GM21528 (cell line): ENCODE results near the gene RHOT2.

Experiments
- ATAC-seq: cut with Tn5 transposase; IDR thresholded peaks from one replicate; pipeline ENCODE4 v1.9.1; 2021; ENCODE audit warnings: mild to moderate bottlenecking, moderate library complexity; ENCODE audit not compliant: unreplicated experiment, low FRiP score

RHOT2 gene

DNA sequence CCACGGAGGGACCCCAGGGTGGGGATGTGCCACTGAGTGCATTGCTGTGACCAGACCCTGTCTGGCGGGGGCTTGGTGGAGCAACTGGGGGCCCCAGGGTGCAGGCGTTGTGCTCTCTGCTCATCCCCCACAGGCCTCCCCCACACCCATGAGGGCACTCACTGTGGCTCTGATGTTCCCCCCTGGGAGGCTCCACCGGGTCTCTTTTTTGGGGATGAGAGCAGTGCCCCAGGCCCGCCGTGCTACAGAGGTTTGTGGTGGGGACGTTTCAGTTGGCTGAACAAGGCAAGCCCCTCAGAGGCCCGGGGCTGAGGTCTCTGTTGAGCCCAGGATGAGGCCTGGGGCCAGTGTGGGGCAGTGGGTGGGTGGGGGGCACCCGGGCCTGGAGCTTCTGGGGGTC is 55.8 kb downstream of the RHOT2 start:
- no peak for ATAC-seq
